SKM-1 (cell line): ENCODE results near the gene WDR81.
"Not testable (repeated sequence)": the region's sequence is repeated elsewhere in the genome, so short reads cannot be mapped to it uniquely, and the experiment has no call there.

Experiments
- DNase-seq: peaks from one replicate; lab custom pipeline; 2025; ENCODE audit not compliant: unreplicated experiment; lab: John Stamatoyannopoulos, UW

The WDR81 gene

DNA sequence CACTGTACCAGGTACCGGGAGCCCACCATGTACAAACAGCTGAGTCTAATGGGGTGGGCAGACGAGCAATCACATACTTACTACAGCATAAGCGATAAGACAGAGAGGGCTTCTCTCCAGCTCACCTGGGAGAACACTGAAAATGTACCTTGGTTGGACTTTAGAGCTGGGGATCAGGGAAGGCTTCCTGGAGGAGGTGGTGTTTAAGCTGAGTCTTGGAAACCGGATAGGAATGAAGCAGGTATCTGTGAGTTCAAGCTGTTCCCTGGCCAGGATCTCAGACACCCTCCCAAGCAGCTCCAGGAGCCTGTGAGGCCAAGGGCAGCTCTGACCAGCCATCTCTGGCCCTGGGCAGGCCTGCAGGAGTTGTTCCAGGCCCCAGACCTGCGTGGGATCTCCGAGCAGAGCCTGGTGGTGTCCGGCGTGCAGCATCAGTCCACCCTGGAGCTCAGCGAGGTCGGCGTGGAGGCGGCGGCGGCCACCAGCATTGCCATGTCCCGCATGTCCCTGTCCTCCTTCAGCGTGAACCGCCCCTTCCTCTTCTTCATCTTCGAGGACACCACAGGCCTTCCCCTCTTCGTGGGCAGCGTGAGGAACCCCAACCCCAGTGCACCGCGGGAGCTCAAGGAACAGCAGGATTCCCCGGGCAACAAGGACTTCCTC, 29.4 kb downstream of the WDR81 start:
- DNase-seq, result no peak

DNA sequence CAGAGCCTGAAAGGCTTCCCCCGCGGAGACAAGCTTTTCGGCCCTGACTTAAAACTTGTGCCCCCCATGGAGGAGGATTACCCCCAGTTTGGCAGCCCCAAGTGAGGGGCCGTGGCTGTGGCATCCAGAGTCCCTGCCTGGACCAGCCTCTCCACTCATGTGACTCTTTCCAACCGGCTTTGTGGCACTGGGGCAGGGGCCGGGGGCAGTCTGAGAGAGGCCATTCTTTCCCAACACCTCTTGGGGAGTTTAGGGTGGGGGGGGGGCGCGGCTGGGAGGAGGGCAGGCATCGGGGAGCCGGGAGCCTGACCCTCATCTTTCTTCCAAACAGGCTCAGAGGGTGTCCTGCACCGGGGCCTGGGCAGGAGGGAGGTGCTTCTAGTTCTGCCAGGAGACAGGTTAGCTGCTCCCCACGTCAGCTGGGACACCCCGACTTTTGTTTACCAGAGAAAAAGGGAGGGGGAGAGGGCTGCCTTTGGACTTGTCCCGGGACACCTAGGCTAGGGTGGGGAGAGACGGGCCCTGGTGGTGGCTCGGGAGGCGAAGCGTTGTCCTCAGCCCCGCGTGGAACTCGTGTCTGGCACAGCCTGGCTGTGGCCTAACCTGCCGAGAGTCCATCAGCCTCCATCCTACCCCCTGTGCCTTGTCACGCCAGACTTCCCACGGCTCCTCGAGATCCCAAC, 30.1 kb downstream of the WDR81 start:
- no peak for DNase-seq

DNA sequence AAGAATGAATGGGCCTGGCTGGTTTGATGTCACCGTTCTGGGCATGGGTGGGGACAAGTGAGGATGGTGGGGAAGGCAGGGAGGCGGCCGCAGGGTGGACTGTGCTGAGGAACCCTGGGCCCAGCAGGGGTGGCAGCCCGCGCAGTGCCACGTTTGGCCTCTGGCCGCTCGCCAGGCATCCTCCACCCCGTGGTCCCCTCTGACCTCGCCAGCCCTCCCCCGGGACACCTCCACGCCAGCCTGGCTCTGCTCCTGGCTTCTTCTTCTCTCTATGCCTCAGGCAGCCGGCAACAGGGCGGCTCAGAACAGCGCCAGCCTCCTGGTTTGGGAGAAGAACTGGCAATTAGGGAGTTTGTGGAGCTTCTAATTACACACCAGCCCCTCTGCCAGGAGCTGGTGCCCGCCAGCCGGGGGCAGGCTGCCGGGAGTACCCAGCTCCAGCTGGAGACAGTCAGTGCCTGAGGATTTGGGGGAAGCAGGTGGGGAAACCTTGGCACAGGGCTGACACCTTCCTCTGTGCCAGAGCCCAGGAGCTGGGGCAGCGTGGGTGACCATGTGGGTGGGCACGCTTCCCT, 30.8 kb downstream of the WDR81 start:
- no peak for DNase-seq

DNA sequence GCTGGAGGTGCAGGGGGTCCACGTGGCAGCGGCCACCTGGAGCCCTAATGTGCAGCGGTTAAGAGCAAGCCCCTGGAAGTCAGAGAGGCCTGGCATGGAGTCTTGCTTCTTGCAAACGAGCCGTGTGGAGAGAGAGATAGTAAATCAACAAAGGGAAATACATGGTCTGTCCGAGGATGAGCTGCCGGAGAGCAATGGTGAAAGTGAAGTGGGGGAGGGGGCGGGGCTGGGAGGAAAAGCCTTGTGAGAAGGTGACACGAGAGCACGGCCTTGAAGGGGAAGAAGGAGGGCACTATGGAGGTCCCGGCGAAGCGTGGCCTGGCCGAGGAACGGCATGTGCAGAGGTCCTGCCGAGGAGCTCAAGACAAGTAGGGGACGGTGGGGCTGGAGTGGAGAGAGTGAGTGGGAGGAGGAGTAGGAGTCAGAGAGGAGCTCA, 31.3 kb downstream of the WDR81 start:
- DNase-seq, result no peak

DNA sequence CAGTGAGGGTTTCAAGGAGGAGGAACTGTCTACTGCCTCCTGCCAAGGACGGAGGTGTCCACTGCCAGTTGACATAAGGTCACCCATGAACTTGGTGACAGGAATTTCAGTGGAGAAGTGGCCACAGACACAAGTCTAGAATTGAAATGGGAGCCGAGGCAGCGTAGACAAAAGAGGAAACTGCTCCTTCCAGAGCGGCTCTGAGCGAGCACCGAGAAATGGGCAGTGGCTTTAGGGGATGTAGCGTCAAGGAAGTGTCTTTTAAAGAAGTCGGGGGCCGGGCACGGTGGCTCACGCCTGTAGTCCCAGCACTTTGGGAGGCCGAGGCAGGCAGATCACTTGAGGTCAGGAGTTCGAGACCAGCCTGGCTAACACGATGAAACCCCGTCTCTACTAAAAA, 34.3 kb downstream of the WDR81 start:
- DNase-seq, result no peak

DNA sequence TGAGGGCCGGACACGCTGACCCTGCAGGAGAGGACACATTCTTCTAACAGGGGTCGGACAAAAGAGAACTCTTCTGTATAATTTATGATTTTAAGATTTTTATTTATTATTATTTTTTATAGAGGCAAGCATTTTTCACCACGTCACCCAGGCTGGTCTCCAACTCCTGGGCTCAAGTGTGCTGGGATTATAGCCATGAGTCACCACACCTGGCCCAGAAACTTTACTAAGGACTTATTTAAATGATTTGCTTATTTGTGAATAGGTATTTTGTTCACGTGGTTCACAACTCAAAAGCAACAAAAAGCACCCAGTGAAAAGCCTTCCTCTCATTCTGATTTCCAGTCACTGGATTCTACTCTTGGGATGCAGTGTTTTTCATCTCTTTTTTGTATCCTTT, 35.0 kb downstream of the WDR81 start:
- no peak for DNase-seq

DNA sequence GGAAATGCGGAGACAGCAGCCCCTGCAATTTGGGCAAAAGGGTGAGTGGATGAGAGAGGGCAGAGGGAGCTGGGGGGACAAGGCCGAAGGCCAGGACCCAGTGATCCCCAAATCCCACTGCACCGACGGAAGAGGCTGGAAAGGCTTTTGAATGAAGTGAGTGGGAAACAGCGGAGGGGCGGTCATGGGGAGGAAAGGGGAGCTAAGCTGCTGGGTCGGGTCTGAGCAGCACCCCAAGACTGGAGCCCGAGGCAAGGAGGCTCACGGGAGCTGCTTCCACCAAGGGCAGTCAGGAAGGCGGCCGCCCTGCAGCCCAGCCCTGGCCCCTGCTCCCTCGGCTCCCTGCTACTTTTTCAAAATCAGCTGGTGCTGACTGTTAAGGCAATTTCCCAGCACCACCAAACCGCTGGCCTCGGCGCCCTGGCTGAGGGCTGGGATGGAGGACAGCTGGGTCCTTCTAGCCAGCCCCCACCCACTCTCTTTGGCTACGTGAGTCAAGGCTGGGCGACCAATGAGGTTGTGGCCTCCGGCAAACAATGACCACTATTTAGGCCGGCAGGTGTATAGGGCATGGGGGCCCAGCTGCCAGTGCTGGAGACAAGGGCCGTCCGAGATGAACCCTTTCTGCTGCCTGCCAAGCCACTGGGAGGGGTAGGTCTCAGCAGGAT, 37.9 kb downstream of the WDR81 start:
- DNase-seq, result no peak

DNA sequence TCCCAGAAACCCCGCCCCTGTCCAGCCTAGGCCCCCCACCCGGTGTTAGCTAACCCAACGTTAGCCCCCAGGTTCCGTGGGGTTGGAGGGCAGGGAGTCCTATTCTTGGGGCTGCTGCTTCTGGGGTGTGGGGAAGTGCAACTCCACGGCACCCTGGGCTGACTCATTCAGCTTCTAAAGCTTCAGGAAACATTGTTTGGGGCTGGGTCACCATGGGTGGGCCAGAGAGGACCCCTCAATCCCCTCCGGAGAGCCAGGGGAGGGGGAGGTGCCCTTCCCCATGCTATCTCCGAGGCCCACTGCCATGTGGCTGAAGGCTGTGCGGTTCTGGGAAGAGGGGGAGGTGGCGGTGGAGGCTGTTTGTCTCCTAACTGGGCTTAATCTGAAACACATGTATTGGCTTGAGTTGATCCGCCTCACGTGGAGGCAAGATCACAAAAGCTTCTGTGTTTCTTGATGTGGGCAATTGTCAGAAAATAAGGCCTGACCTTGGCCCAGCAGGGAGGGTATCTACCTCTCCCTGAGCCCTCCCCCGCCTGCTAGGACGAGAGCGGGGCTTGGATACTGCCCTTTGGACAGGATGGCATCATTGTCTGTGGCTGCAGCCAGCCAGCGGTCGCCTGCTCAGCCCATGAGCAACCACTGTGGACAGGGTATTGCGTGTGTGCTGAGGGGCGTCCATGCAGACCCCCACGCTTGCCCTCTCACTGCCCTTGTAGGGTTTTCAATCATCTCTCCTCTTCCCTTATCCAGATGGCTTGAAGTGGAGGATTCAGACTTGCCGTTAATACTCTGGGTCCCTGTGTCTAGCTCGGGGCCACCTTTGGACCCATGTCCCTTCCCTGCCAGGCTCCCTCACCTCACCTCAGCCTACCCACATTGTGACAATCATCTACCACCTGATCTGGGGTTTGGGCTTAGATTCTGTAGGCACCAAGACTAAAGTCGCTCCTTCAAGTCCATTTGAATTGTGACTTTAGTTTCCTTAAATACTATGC, 38.7 kb downstream of the WDR81 start:
- no peak for DNase-seq

DNA sequence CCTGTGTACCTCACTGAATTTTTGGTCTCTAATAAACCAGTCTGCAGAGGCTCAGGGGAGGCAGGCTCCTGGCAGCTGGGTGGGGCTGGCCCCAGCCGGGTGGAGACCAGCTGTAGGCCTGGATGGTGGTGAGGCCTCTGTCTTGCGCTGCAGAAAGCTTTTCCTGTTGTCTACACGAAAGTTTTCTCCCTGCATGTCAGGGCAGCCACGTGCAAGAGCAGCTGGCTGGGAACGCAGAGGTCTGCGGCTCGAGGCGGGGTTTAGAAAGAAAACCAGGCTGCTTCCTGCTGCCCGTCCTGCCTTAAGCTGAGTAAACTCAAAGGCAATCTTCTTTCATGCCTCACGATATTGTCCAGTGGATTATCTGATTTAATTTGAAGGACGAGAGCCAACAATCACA, 39.8 kb downstream of the WDR81 start:
- no peak for DNase-seq

DNA sequence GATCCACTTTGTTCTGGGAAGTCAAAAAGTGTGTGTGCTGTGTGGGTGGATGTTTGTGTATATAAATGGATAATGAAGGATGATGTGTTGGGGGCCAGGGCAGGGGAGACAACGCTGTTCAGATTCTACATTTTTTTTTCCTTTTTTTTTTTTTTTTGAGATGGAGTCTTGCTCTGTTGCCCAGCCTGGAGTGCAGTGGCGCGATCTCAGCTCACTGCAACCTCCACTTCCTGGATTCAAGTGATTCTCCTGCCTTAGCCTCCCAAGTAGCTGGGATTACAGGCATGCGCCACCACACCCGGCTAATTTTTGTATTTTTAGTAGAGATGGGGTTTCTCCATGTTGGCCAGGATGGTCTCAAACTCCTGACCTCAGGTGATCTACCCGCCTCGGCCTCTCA, 40.2 kb downstream of the WDR81 start:
- DNase-seq, result not testable (repeated sequence)

DNA sequence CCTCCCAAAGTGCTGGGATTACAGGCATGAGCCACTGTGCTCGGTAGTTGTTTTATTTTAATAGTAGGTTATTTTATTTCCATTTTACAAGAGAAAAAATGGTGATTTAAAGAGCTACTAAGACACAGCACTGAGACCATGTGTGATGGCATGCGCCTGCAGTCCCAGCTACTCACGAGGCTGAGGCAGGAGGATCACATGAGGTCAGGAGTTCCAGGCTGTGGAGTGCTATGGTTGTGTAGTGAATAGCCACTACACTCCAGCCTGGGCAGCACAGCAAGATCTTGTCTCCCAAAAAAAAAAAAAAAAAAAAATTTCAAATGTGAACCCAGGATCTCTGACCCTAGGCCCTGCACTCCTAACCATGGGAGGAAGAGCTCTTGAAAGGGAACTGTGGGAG, 41.1 kb downstream of the WDR81 start:
- DNase-seq, result no peak

DNA sequence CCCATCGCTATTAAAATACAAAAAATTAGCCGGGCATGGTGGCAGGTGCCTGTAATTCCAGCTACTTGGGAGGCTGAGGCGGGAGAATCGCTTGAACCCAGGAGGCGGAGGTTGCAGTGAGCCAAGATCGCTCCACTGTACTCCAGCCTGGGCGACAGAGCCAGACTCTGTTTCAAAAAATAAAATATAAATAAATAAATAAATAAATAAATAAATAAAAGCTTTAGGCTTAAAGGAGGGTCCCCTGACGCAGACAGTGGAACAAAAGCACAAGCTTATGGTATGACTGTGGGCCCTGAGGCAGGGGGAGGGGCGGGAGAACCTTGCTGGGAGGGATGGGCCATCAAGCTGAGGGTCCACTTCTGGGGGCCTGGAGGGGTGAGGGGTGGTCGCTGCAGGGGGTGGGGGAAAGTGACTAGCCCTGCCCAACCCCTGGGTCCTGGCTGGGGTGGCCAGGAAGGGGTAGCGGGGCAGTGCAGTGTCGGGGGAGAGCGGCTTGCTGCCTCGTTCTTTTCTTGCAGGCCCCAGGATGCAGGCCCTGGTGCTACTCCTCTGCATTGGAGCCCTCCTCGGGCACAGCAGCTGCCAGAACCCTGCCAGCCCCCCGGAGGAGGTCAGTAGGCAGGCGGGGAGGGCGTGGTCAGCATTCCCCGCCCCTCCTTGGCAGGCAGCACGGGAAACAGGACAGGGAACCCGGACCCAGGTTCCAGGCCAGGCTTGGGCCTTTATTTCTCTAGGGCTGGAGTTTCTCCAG, 42.1 kb downstream of the WDR81 start:
- DNase-seq, result no peak

DNA sequence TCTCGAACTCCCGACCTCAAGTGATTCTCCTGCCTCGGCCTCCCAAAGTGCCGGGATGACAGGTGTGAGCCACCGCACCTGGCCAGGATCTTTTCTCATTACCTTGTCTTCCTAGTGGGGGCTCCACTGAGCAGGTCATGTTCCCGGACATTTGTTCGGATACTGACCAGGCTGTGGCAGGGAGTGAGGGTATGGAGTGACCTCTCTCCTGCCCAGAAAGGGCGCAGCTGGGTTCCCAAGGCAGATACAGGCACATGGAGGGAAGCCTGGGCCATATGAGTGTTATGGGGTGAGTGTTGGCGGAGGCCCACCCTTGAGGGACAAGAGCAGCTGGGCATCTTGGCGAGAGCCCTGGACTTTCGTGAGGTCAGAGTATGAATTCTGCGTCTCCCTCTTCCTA, 42.9 kb downstream of the WDR81 start:
- DNase-seq, result no peak

DNA sequence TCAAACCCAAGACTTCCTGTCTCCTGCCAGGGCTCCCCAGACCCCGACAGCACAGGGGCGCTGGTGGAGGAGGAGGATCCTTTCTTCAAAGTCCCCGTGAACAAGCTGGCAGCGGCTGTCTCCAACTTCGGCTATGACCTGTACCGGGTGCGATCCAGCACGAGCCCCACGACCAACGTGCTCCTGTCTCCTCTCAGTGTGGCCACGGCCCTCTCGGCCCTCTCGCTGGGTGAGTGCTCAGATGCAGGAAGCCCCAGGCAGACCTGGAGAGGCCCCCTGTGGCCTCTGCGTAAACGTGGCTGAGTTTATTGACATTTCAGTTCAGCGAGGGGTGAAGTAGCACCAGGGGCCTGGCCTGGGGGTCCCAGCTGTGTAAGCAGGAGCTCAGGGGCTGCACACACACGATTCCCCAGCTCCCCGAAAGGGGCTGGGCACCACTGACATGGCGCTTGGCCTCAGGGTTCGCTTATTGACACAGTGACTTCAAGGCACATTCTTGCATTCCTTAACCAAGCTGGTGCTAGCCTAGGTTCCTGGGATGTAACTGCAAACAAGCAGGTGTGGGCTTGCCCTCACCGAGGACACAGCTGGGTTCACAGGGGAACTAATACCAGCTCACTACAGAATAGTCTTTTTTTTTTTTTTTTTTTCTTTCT, 45.4 kb downstream of the WDR81 start:
- no peak for DNase-seq

DNA sequence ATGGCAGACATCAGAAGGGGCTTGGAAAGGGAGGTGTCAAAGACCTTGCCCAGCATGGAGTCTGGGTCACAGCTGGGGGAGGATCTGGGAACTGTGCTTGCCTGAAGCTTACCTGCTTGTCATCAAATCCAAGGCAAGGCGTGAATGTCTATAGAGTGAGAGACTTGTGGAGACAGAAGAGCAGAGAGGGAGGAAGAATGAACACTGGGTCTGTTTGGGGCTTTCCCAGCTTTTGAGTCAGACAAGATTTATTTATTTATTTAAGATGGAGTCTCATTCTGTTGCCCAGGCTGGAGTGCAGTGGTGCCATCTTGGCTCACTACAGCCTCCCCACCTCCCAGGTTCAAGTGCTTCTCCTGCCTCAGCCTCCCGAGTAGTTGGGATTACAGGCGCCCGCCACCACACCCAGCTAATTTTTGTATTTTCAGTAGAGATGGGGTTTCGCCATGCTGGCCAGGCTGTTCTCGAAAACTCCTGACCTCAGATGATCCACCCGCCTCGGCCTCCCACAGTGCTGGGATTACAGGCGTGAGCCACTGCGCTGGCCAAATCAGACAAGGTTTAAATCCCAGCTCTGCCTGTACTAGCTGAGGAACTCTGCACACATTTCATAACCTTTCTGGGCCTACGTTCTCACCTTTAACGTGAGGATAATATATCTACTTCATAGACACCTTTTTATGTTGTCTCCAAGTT, 48.6 kb downstream of the WDR81 start:
- not testable (repeated sequence) for DNase-seq

DNA sequence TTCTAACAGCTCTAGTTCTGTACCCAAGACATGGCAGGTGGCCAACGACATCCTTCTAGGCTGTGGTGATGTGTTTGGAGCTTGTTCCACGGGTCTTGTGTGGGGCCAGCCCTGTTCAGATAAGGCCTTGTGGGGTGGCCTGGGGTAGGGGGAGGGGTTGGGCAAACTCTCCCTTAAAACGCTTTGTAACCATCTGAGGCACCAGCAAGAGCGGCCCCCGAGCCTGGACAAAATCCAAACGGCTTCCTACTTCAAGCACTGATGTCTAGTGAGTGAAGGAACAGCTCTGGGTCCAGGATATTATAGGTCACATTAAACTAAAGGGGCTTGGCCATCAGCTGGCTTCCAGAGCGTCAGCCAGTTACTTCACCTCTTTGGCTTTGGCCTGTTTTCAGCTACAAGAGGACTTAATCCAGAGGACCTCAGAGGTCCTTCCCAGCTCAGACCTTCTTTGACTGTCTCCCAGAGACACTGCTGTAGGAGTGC, 49.2 kb downstream of the WDR81 start:
- no peak for DNase-seq

DNA sequence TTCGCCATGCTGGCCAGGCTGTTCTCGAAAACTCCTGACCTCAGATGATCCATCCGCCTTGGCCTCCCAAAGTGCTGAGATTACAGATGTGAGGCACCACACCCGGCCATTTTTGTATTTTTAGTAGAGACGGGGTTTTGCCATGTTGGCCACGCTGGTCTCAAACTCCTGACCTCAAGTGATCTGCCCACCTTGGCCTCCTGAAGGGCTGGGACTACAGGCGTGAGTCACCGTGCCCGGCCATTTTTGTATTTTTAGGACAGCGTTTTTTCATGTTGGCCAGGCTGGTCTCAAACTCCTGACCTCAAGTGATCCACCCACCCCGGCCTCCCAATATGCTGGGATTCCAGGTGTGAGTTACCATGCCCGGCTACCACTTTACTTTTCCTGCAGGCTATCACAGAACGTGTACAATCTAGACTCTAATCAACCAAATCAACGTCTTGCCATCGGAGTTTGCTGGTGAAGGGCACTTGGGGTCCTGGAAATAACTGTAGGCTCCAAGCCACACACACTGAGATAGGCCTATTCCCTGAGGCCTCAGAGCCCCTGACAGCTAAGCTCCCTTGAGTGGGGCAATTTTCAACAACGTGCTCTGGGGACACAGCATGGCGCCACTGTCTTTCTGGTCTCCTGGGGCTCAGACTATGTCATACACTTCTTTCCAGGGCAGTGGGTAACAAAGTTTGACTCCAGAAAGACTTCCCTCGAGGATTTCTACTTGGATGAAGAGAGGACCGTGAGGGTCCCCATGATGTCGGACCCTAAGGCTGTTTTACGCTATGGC, 50.1 kb downstream of the WDR81 start:
- DNase-seq, result no peak

DNA sequence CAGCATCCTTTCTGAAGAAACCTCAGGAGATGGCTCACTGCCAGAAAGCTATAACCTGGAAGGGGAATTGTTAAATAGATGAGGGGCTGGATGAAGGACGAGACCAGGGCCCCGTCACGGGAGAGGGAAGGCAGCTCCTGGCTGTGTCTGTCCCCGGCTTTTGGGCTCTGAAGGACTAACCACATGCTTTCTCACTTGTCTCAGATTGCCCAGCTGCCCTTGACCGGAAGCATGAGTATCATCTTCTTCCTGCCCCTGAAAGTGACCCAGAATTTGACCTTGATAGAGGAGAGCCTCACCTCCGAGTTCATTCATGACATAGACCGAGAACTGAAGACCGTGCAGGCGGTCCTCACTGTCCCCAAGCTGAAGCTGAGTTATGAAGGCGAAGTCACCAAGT, 51.8 kb downstream of the WDR81 start:
- DNase-seq, result no peak
